GM23248 (cell line): ENCODE results near the gene GNLY. TPM values are rescaled to one million over a fixed set of nuclear protein-coding genes. Genes with fewer than 3 reads are reported as not detected.

Experiments
- DNase-seq: peaks from one replicate; pipeline ENCODE4 v3.0.0-alpha.2; 2015
- H2AFZ ChIP-seq: fragments of 200-600 bp; sonication (generic); 2 replicates; pipeline ENCODE4 v1.6.1; 2016; ENCODE audit warnings: antibody characterized with exemption
- H3F3A ChIP-seq: fragments of 200-600 bp; sonication (generic); 2 replicates; pipeline ENCODE4 v1.6.1; 2016; ENCODE audit warnings: mild to moderate bottlenecking, antibody characterized with exemption, mixed run types; ENCODE audit not compliant: insufficient read depth
- H3K27ac ChIP-seq: fragments of 200-600 bp; sonication (generic); 2 replicates; pipeline ENCODE4 v1.5.1; 2016; ENCODE audit warnings: mild to moderate bottlenecking
- H3K27me3 ChIP-seq: fragments of 200-600 bp; sonication (generic); replicated peaks from 2 replicates; pipeline ENCODE4 v1.6.1; 2016; ENCODE audit warnings: mild to moderate bottlenecking; ENCODE audit not compliant: insufficient read depth
- H3K36me3 ChIP-seq: fragments of 200-600 bp; sonication (generic); 2 replicates; pipeline ENCODE4 v1.6.1; 2016; ENCODE audit warnings: low read depth, mild to moderate bottlenecking
- H3K4me1 ChIP-seq: fragments of 200-600 bp; sonication (generic); 2 replicates; pipeline ENCODE4 v1.6.1; 2016; ENCODE audit warnings: mild to moderate bottlenecking; ENCODE audit not compliant: insufficient read depth
- H3K4me2 ChIP-seq: fragments of 200-600 bp; sonication (generic); one replicate; pipeline ENCODE4 v1.6.1; 2016; ENCODE audit warnings: mild to moderate bottlenecking; ENCODE audit not compliant: unreplicated experiment
- H3K4me3 ChIP-seq: fragments of 200-600 bp; sonication (generic); 2 replicates; pipeline ENCODE4 v1.5.1; 2016; ENCODE audit warnings: mild to moderate bottlenecking
- H3K79me2 ChIP-seq: fragments of 200-600 bp; sonication (generic); 2 replicates; pipeline ENCODE4 v1.6.1; 2016; ENCODE audit warnings: mild to moderate bottlenecking; ENCODE audit not compliant: insufficient read depth
- H3K9ac ChIP-seq: fragments of 200-600 bp; sonication (generic); 2 replicates; pipeline ENCODE4 v1.6.1; 2016; ENCODE audit warnings: mild to moderate bottlenecking
- H3K9me2 ChIP-seq: fragments of 200-600 bp; sonication (generic); 2 replicates; pipeline ENCODE4 v1.6.1; 2016; ENCODE audit warnings: mixed run types, mild to moderate bottlenecking, moderate library complexity; ENCODE audit not compliant: insufficient read depth
- H3K9me3 ChIP-seq: fragments of 200-600 bp; sonication (generic); one replicate; pipeline ENCODE4 v1.6.1; 2017; ENCODE audit warnings: low read depth
- H4K20me1 ChIP-seq: fragments of 200-600 bp; sonication (generic); 2 replicates; pipeline ENCODE4 v1.6.0; 2016; ENCODE audit not compliant: insufficient read depth
- EZH2 ChIP-seq: fragments of 200-600 bp; sonication (generic); IDR thresholded peaks from 2 replicates; pipeline ENCODE4 v1.6.1; 2018; ENCODE audit warnings: antibody characterized with exemption, mild to moderate bottlenecking; ENCODE audit not compliant: insufficient read depth, poor library complexity, severe bottlenecking
- EZH2phosphoT487 ChIP-seq: fragments of 200-600 bp; sonication (generic); IDR thresholded peaks from 2 replicates; pipeline ENCODE4 v1.6.1; 2018; ENCODE audit warnings: antibody characterized with exemption, moderate library complexity, mild to moderate bottlenecking, low read depth; ENCODE audit not compliant: insufficient read depth
- WGBS, 2 experiments: methylation state at CpG; one replicate each; pipeline ENCODE4 v1.1.6; 2015 to 2017; ENCODE audit warnings: low lambda C conversion rate in 2 of 2, low coverage in 1 of 2; ENCODE audit errors: missing lambda C conversion rate in 2 of 2; 5-methylcytosine and 5-hydroxymethylcytosine counted together
- in situ Hi-C: fragments of 300-500 bp; cut with MboI; formaldehyde crosslinking; loops from 2 replicates; pipeline ENCODE4 v1.15.0; 2020
- polyA plus RNA-seq: library from polyadenylated mRNA; unstranded; fragments of >200 nt; fragmentation: Nextera tagmentation; extraction: Ambion mirVana; gene quantifications from 2 replicates; pipeline ENCODE4 v1.2.1, GENCODE V29; 2016
- total RNA-seq: library from RNA; depleted of rRNA; stranded (reverse); fragments of >200 nt; shearing (Covaris generic); gene quantifications from 2 replicates; pipeline ENCODE4 v1.2.3, GENCODE V29; 2014; rRNA removed

The GNLY gene
- total RNA-seq = not detected in 2 replicates
- polyA plus RNA-seq = not detected in 2 replicates

- H3K4me3 ChIP-seq = no peak within 1 kb of the TSS
Measured at GRCh38 chr2:85694052-85695025, at the start of gene GNLY. GNLY (plus strand) TSS chr2:85694358; CDS start chr2:85694419, 61 bp downstream.

DNA sequence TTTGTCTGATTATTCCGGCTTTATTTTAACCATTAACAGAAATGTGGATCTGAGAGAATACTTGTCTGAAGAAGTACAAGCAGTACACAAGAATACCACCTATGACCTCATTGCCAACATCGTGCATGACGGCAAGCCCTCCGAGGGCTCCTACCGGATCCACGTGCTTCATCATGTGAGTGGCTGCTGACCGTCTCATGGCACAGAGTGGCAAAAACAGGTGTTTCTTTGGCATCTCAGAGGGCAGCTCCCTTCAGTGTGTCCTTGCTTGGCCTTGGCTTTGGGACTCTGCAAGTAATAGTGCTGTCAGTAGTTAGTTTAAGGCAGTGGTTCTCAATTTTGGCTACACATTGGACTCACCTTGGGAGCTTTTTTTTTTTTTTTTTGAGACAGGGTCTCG is 49.2 kb upstream of the GNLY start:
- no peak for DNase-seq
- TF ChIP-seq EZH2 = no peak
- no peak for TF ChIP-seq EZH2phosphoT487
- peaks cover 41% of the 10 kb centered on the region for H3F3A ChIP-seq
- 93 to 94% methylated on average over 7 to 8 of the region's 8 CpGs for WGBS, 2 experiments
- no peak overlapping the region for H2AFZ ChIP-seq
- H3K4me3 ChIP-seq = no peak overlapping the region
- H3K4me2 ChIP-seq = no peak overlapping the region
- no peaks in the 10 kb centered on the region for H3K9me2 ChIP-seq
- H3K27me3 ChIP-seq = no peaks in the 10 kb centered on the region
- H3K27ac ChIP-seq = no peak overlapping the region
- no peaks in the 10 kb centered on the region for H4K20me1 ChIP-seq
- H3K9me3 ChIP-seq = no peaks in the 10 kb centered on the region
- H3K4me1 ChIP-seq = peaks cover 16% of the 10 kb centered on the region
- H3K79me2 ChIP-seq = peaks cover 15% of the 10 kb centered on the region; the same call in 1 of the 2 replicates
- H3K36me3 ChIP-seq = peaks cover 68% of the 10 kb centered on the region
- H3K9ac ChIP-seq = no peak overlapping the region
- in situ Hi-C loops = loop anchor here (10.0 to 25.0 kb wide), 2 partner anchors 170 to 442 kb away; no protein-coding TSS in a partner anchor

More at GRCh38 chr2:85694052-85695025, at the start of gene GNLY:
- H3F3A ChIP-seq = no peaks in the 10 kb centered on the region
- 87 to 88% methylated on average over 14 to 15 of the region's 15 CpGs for WGBS, 2 experiments
- no peaks in the 10 kb centered on the region for H3K36me3 ChIP-seq
- no peak within 1 kb of the TSS for H2AFZ ChIP-seq
- no peak for TF ChIP-seq EZH2phosphoT487
- TF ChIP-seq EZH2 = no peak
- in situ Hi-C loops = no loop called here
- no peak within 1 kb of the TSS for H3K9ac ChIP-seq
- DNase-seq = no peak
- H4K20me1 ChIP-seq = no peaks in the 10 kb centered on the region
- no peak within 1 kb of the TSS for H3K4me2 ChIP-seq
- H3K9me3 ChIP-seq = no peaks in the 10 kb centered on the region
- H3K27ac ChIP-seq = no peak within 1 kb of the TSS
- H3K9me2 ChIP-seq = no peaks in the 10 kb centered on the region
- H3K79me2 ChIP-seq = no peaks in the 10 kb centered on the region
- H3K27me3 ChIP-seq = no peaks in the 10 kb centered on the region
- H3K4me1 ChIP-seq = no peaks in the 10 kb centered on the region

DNA sequence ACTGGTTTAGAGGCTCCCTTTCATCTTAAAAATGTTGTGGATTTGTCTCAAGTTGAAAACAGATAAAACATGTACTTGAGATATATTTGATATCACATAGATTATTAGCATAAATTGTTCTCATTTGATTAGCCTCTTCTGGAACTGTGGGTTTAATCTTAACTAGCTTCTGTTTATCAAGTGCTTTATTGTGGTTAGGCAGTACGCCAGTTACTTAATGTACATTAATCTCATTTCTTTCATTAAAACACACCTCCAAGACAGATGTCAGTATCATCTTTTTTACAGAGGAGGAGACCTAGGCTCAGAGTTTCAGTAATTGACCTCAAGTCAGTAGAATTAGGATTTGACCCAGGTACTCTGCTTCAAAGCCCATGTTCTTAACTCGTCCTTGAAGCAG is 48.0 kb upstream of the GNLY start:
- Histone ChIP-seq H3K36me3 (peaks cover 58% of the 10 kb centered on the region), H4K20me1 (no peaks in the 10 kb centered on the region), H2AFZ (no peak overlapping the region), H3K9me2 (no peaks in the 10 kb centered on the region), H3K27ac (no peak overlapping the region), H3K4me3 (no peak overlapping the region), H3F3A (peaks cover 45% of the 10 kb centered on the region), H3K79me2 (peaks cover 15% of the 10 kb centered on the region; the same call in 1 of the 2 replicates), H3K9ac (no peak overlapping the region), H3K27me3 (no peaks in the 10 kb centered on the region), H3K4me1 (peaks cover 23% of the 10 kb centered on the region), H3K4me2 (no peak overlapping the region), H3K9me3 (no peaks in the 10 kb centered on the region)
- TF ChIP-seq EZH2phosphoT487 (no peak), EZH2 (no peak)
- 98 to 100% methylated on average over 2 of the region's 2 CpGs for WGBS, 2 experiments
- DNase-seq = no peak
- in situ Hi-C loops = loop anchor here (10.0 to 25.0 kb wide), 2 partner anchors 169 to 441 kb away; no protein-coding TSS in a partner anchor

- Histone ChIP-seq H3K4me1 (peaks cover 33% of the 10 kb centered on the region), H3K36me3 (peaks cover 41% of the 10 kb centered on the region), H3K27me3 (no peaks in the 10 kb centered on the region), H3F3A (peaks cover 61% of the 10 kb centered on the region), H3K4me2 (no peak overlapping the region), H3K9ac (no peak overlapping the region), H3K4me3 (no peak overlapping the region), H3K79me2 (peaks cover 11% of the 10 kb centered on the region; the same call in 1 of the 2 replicates), H3K9me2 (no peaks in the 10 kb centered on the region), H3K9me3 (no peaks in the 10 kb centered on the region), H4K20me1 (no peaks in the 10 kb centered on the region), H2AFZ (no peak overlapping the region), H3K27ac (0 out of 2 replicates have a peak overlapping the region, but pooled peaks have one; percentile 75)
- DNase-seq = no peak
- in situ Hi-C loops = loop anchor here (10.0 to 25.0 kb wide), 2 partner anchors 167 to 439 kb away; no protein-coding TSS in a partner anchor
- TF ChIP-seq EZH2phosphoT487 = no peak
- TF ChIP-seq EZH2 = no peak
- 92 to 93% methylated on average over 10 of the region's 10 CpGs for WGBS, 2 experiments
Measured at GRCh38 chr2:85647823-85648526, 46.2 kb upstream of the GNLY start.
